ENCODE data around the gene PRR14.

The PRR14 gene

GRCh38 chr16:30650369-30651123 is at the start of gene PRR14:
PRR14 (plus strand) TSS chr16:30650960; CDS start chr16:30651646, 686 bp downstream.
- peaks cover 2% of the 10 kb centered on the region for H3K36me3 ChIP-seq (ENCODE audit: control insufficient read depth, insufficient read depth, low read length)
- peaks cover 13% of the 10 kb centered on the region for H3K27me3 ChIP-seq (ENCODE audit: control insufficient read depth, insufficient read depth, low read length)
- no peaks in the 10 kb centered on the region for H3K9me3 ChIP-seq (ENCODE audit: control insufficient read depth, insufficient read depth, low read length)
- H3K9ac ChIP-seq (ENCODE audit: low read depth, low read length): peak within 1 kb of the TSS; percentile 85
- H3K4me3 ChIP-seq (ENCODE audit: low read depth, low read length): peak within 1 kb of the TSS; percentile 84
- H3K4me1 ChIP-seq (ENCODE audit: control insufficient read depth, insufficient read depth, low read length): no peaks in the 10 kb centered on the region

- Histone ChIP-seq H3K9me3 (ENCODE audit: control insufficient read depth, insufficient read depth, low read length) (no peaks in the 10 kb centered on the region), H3K4me3 (ENCODE audit: low read depth, low read length) (no peak overlapping the region), H3K4me1 (ENCODE audit: control insufficient read depth, insufficient read depth, low read length) (no peaks in the 10 kb centered on the region), H3K9ac (ENCODE audit: low read depth, low read length) (no peak overlapping the region), H3K27me3 (ENCODE audit: control insufficient read depth, insufficient read depth, low read length) (no peaks in the 10 kb centered on the region), H3K36me3 (ENCODE audit: control insufficient read depth, insufficient read depth, low read length) (peaks cover 20% of the 10 kb centered on the region)
Measured at GRCh38 chr16:30601966-30602365, 48.8 kb upstream of the PRR14 start.

GRCh38 chr16:30602616-30603277 is 48.0 kb upstream of the PRR14 start:
- peaks cover 20% of the 10 kb centered on the region for H3K36me3 ChIP-seq (ENCODE audit: control insufficient read depth, insufficient read depth, low read length)
- H3K9me3 ChIP-seq (ENCODE audit: control insufficient read depth, insufficient read depth, low read length): no peaks in the 10 kb centered on the region
- no peaks in the 10 kb centered on the region for H3K27me3 ChIP-seq (ENCODE audit: control insufficient read depth, insufficient read depth, low read length)
- no peak overlapping the region for H3K4me3 ChIP-seq (ENCODE audit: low read depth, low read length)
- H3K9ac ChIP-seq (ENCODE audit: low read depth, low read length): no peak overlapping the region
- H3K4me1 ChIP-seq (ENCODE audit: control insufficient read depth, insufficient read depth, low read length): no peaks in the 10 kb centered on the region

- H3K9ac ChIP-seq (ENCODE audit: low read depth, low read length): no peak overlapping the region
- H3K4me3 ChIP-seq (ENCODE audit: low read depth, low read length): no peak overlapping the region
- no peaks in the 10 kb centered on the region for H3K27me3 ChIP-seq (ENCODE audit: control insufficient read depth, insufficient read depth, low read length)
- H3K4me1 ChIP-seq (ENCODE audit: control insufficient read depth, insufficient read depth, low read length): no peaks in the 10 kb centered on the region
- H3K36me3 ChIP-seq (ENCODE audit: control insufficient read depth, insufficient read depth, low read length): peaks cover 21% of the 10 kb centered on the region
- no peaks in the 10 kb centered on the region for H3K9me3 ChIP-seq (ENCODE audit: control insufficient read depth, insufficient read depth, low read length)
Measured at GRCh38 chr16:30603945-30604315, 46.8 kb upstream of the PRR14 start.

- Histone ChIP-seq H3K9me3 (ENCODE audit: control insufficient read depth, insufficient read depth, low read length) (no peaks in the 10 kb centered on the region), H3K4me1 (ENCODE audit: control insufficient read depth, insufficient read depth, low read length) (no peaks in the 10 kb centered on the region), H3K36me3 (ENCODE audit: control insufficient read depth, insufficient read depth, low read length) (peaks cover 22% of the 10 kb centered on the region), H3K4me3 (ENCODE audit: low read depth, low read length) (no peak overlapping the region), H3K9ac (ENCODE audit: low read depth, low read length) (no peak overlapping the region), H3K27me3 (ENCODE audit: control insufficient read depth, insufficient read depth, low read length) (no peaks in the 10 kb centered on the region)
Measured at GRCh38 chr16:30604316-30604947, 46.3 kb upstream of the PRR14 start.

- H3K4me1 ChIP-seq (ENCODE audit: control insufficient read depth, insufficient read depth, low read length): no peaks in the 10 kb centered on the region
- no peaks in the 10 kb centered on the region for H3K27me3 ChIP-seq (ENCODE audit: control insufficient read depth, insufficient read depth, low read length)
- H3K9me3 ChIP-seq (ENCODE audit: control insufficient read depth, insufficient read depth, low read length): no peaks in the 10 kb centered on the region
- peaks cover 22% of the 10 kb centered on the region for H3K36me3 ChIP-seq (ENCODE audit: control insufficient read depth, insufficient read depth, low read length)
- no peak overlapping the region for H3K4me3 ChIP-seq (ENCODE audit: low read depth, low read length)
- no peak overlapping the region for H3K9ac ChIP-seq (ENCODE audit: low read depth, low read length)
Measured at GRCh38 chr16:30605158-30605557, 45.6 kb upstream of the PRR14 start.

- Histone ChIP-seq H3K9me3 (ENCODE audit: control insufficient read depth, insufficient read depth, low read length) (no peaks in the 10 kb centered on the region), H3K4me1 (ENCODE audit: control insufficient read depth, insufficient read depth, low read length) (no peaks in the 10 kb centered on the region), H3K36me3 (ENCODE audit: control insufficient read depth, insufficient read depth, low read length) (peaks cover 22% of the 10 kb centered on the region), H3K27me3 (ENCODE audit: control insufficient read depth, insufficient read depth, low read length) (no peaks in the 10 kb centered on the region), H3K4me3 (ENCODE audit: low read depth, low read length) (no peak overlapping the region), H3K9ac (ENCODE audit: low read depth, low read length) (no peak overlapping the region)
Measured at GRCh38 chr16:30606004-30606403, 44.8 kb upstream of the PRR14 start.

- H3K9me3 ChIP-seq (ENCODE audit: control insufficient read depth, insufficient read depth, low read length): no peaks in the 10 kb centered on the region
- H3K9ac ChIP-seq (ENCODE audit: low read depth, low read length): peak overlapping the region; percentile 98
- H3K27me3 ChIP-seq (ENCODE audit: control insufficient read depth, insufficient read depth, low read length): no peaks in the 10 kb centered on the region
- H3K36me3 ChIP-seq (ENCODE audit: control insufficient read depth, insufficient read depth, low read length): peaks cover 15% of the 10 kb centered on the region
- no peaks in the 10 kb centered on the region for H3K4me1 ChIP-seq (ENCODE audit: control insufficient read depth, insufficient read depth, low read length)
- peak overlapping the region; percentile 91 for H3K4me3 ChIP-seq (ENCODE audit: low read depth, low read length)
Measured at GRCh38 chr16:30609002-30609925, 41.5 kb upstream of the PRR14 start.

GRCh38 chr16:30609926-30610839 is 40.6 kb upstream of the PRR14 start, which contains the start of gene ZNF689:
ZNF689 (minus strand) TSS chr16:30610389; CDS start chr16:30610041, 348 bp downstream.
- Histone ChIP-seq H3K9ac (ENCODE audit: low read depth, low read length) (peak within 1 kb of the TSS; percentile 98), H3K36me3 (ENCODE audit: control insufficient read depth, insufficient read depth, low read length) (peaks cover 6% of the 10 kb centered on the region), H3K27me3 (ENCODE audit: control insufficient read depth, insufficient read depth, low read length) (no peaks in the 10 kb centered on the region), H3K4me1 (ENCODE audit: control insufficient read depth, insufficient read depth, low read length) (no peaks in the 10 kb centered on the region), H3K9me3 (ENCODE audit: control insufficient read depth, insufficient read depth, low read length) (no peaks in the 10 kb centered on the region), H3K4me3 (ENCODE audit: low read depth, low read length) (peak within 1 kb of the TSS; percentile 91)

GRCh38 chr16:30615358-30616091 is 35.2 kb upstream of the PRR14 start:
- H3K4me1 ChIP-seq (ENCODE audit: control insufficient read depth, insufficient read depth, low read length): no peaks in the 10 kb centered on the region
- no peak overlapping the region for H3K9ac ChIP-seq (ENCODE audit: low read depth, low read length)
- H3K36me3 ChIP-seq (ENCODE audit: control insufficient read depth, insufficient read depth, low read length): no peaks in the 10 kb centered on the region
- H3K9me3 ChIP-seq (ENCODE audit: control insufficient read depth, insufficient read depth, low read length): no peaks in the 10 kb centered on the region
- peaks cover 2% of the 10 kb centered on the region for H3K27me3 ChIP-seq (ENCODE audit: control insufficient read depth, insufficient read depth, low read length)
- no peak overlapping the region for H3K4me3 ChIP-seq (ENCODE audit: low read depth, low read length)

All from iPS-15b (cell line).